ENCODE results near the gene PPEF1. TPM values are rescaled to one million over a fixed set of nuclear protein-coding genes. Genes with fewer than 3 reads are reported as not detected.

The PPEF1 gene
- total and polyA plus RNA-seq, 2 of the 8 experiments (the other 6 are each of a cell fraction or from before 2014, with no cell fraction given), result 0.08 to 0.30 TPM

- TF ChIP-seq EP300 (IDR thresholded peaks at IDR 0.05; ENCODE audit: borderline replicate concordance in 1 of 2, low read depth in 2 of 2, low read length in 2 of 2) (no peak), TCF12 (IDR thresholded peaks at IDR 0.05; ENCODE audit: low read depth, low read length) (no peak), JUN (IDR thresholded peaks at IDR 0.05; ENCODE audit: low read depth, low read length) (no peak), BACH1 (IDR thresholded peaks at IDR 0.05; ENCODE audit: low read length) (no peak)
Observed at GRCh38 chrX:18799911-18800310, 92.5 kb downstream of the PPEF1 start (continued).

All from H1 (cell line).